Liver (tissue), 9 donors: ENCODE results near the gene NAALADL1. TPM values are rescaled to one million over a fixed set of nuclear protein-coding genes. Genes with fewer than 3 reads are reported as not detected.

Source experiments
- DNase-seq: peaks from one replicate; pipeline ENCODE4 v3.0.0-alpha.2; 2017; ENCODE audit warnings: low spot score
- H3K27ac ChIP-seq, 2 donors: one replicate each; pipeline ENCODE4 v1.7.0; 2013; ENCODE audit warnings: inconsistent platforms in 2 of 2, low read length in 2 of 2, control low read depth in 1 of 2, low read depth in 1 of 2, mild to moderate bottlenecking in 1 of 2
- H3K27me3 ChIP-seq, 4 donors: one replicate each; pipeline versions ENCODE4 v1.6.1 to v1.7.0; 2013; ENCODE audit warnings: low read length in 3 of 4, inconsistent platforms in 1 of 4, mild to moderate bottlenecking in 1 of 4, moderate library complexity in 1 of 4; ENCODE audit not compliant: control insufficient read depth in 4 of 4, insufficient read depth in 4 of 4
- H3K36me3 ChIP-seq, 4 donors: one replicate each; pipeline versions ENCODE4 v1.6.1 to v1.7.0; 2013; ENCODE audit warnings: low read length in 3 of 4, mild to moderate bottlenecking in 3 of 4, low read depth in 1 of 4, moderate library complexity in 1 of 4; ENCODE audit not compliant: control insufficient read depth in 4 of 4, insufficient read depth in 3 of 4
- H3K4me1 ChIP-seq, 4 donors: one replicate each; pipeline versions ENCODE4 v1.6.1 to v1.7.0; 2013; ENCODE audit warnings: low read length in 3 of 4, mild to moderate bottlenecking in 3 of 4, moderate library complexity in 1 of 4; ENCODE audit not compliant: control insufficient read depth in 4 of 4, insufficient read depth in 4 of 4
- H3K4me3 ChIP-seq, 3 donors: one replicate each; pipeline versions ENCODE4 v1.6.1 to v1.7.0; 2013; ENCODE audit warnings: low read length in 3 of 3, control low read depth in 1 of 3, low read depth in 1 of 3, mild to moderate bottlenecking in 1 of 3
- H3K9ac ChIP-seq, 2 donors: one replicate each; pipeline ENCODE4 v1.7.0; 2013; ENCODE audit warnings: low read length in 2 of 2, mild to moderate bottlenecking in 2 of 2, moderate library complexity in 2 of 2, control low read depth in 1 of 2, low read depth in 1 of 2
- H3K9me3 ChIP-seq, 4 donors: one replicate each; pipeline versions ENCODE4 v1.6.1 to v1.7.0; 2013; ENCODE audit warnings: low read length in 3 of 4; ENCODE audit not compliant: control insufficient read depth in 4 of 4
- FOXA2 ChIP-seq: IDR thresholded peaks from 2 replicates; pipeline ENCODE4 v1.6.1; 2016; ENCODE audit warnings: antibody characterized with exemption
- HNF4A ChIP-seq, 2 donors: conservative IDR thresholded peaks; 2 replicates each; pipeline ENCODE4 v1.6.1; 2016; ENCODE audit warnings: antibody characterized with exemption in 2 of 2, mild to moderate bottlenecking in 2 of 2
- HNF4G ChIP-seq: IDR thresholded peaks from 2 replicates; pipeline ENCODE4 v1.6.1; 2016; ENCODE audit warnings: antibody characterized with exemption
- RAD21 ChIP-seq, 2 donors: IDR thresholded peaks; 2 replicates each; pipeline ENCODE4 v1.6.1; 2016; ENCODE audit warnings: antibody characterized with exemption in 2 of 2, mild to moderate bottlenecking in 2 of 2
- RXRA ChIP-seq, 2 donors: IDR thresholded peaks; 2 replicates each; pipeline ENCODE4 v1.6.1; 2017 to 2018; ENCODE audit warnings: antibody characterized with exemption in 2 of 2, mild to moderate bottlenecking in 1 of 2
- SP1 ChIP-seq: IDR thresholded peaks from 2 replicates; pipeline ENCODE4 v1.6.1; 2018; ENCODE audit warnings: antibody characterized with exemption, mild to moderate bottlenecking
- YY1 ChIP-seq: IDR thresholded peaks from 2 replicates; pipeline ENCODE4 v1.6.1; 2016; ENCODE audit warnings: antibody characterized with exemption, mild to moderate bottlenecking
- WGBS: extraction: QIAGEN DNeasy Blood & Tissue Kit; methylation state at CpG from one replicate; pipeline ENCODE4 v1.1.7; 2013; 5-methylcytosine and 5-hydroxymethylcytosine counted together
- polyA plus RNA-seq, 2 donors: library from polyadenylated mRNA; stranded (reverse) in 1 of 2; unstranded in 1 of 2; fragments of 200-250 nt in 1 of 2; fragments of >200 nt in 1 of 2; fragmentation: Nextera tagmentation in 1 of 2; extraction: Ambion mirVana in 1 of 2; gene quantifications; one replicate each; pipeline versions ENCODE4 v1.2.1 to v1.2.3, GENCODE V29; 2013 to 2015
- total RNA-seq, 2 donors: library from RNA; depleted of rRNA; stranded (reverse); fragments of >200 nt; gene quantifications; one replicate each; pipeline ENCODE4 v1.2.3, GENCODE V29; 2014
- TF ChIP-seq, protein P1 (sequence below): fragments of 150-350 bp; IDR thresholded peaks from 2 replicates; pipeline ENCODE4 v1.5.1; 2017; ENCODE audit warnings: improper control_type of control experiment, low read depth, low read length; ENCODE audit not compliant: missing input control
- TF ChIP-seq, protein P2 (sequence below): IDR thresholded peaks from 2 replicates; pipeline ENCODE4 v1.6.1; 2016; ENCODE audit warnings: antibody characterized with exemption, mild to moderate bottlenecking
- TF ChIP-seq, protein P3 (sequence below): IDR thresholded peaks from 2 replicates; pipeline ENCODE4 v1.6.1; 2016; ENCODE audit warnings: antibody characterized with exemption
- donor health status: healthy.
- donor health status: healthy.
- donor health status: healthy.
- donor health status: healthy.
- donor health status: healthy.

NAALADL1 gene
- total and polyA plus RNA-seq, 4 donors = 1.2 to 2.1 (median 1.6) TPM

DNA sequence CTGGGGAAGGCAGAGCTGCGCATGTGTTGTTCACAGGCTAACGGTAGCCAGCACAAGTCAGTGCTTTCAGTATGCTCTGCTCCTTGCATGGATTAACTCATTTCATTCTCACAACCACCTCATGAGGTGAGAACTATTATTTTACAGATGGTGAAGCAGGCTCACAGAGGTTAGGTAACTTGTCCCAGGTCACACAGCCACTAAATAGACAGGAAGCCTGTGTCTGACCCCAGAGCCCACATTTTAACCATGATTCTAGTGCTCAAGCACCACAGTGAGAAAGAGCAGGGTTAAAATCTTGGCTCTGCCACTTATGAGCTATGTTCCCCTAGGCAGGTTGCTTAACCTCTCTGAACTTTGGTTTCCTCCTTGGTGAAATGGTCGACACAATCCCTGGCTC lies 37.4 kb downstream of the NAALADL1 start:
- no peak overlapping the region for H3K4me3 ChIP-seq
- WGBS = 72% methylated on average over 3 of the region's 3 CpGs
- H3K9me3 ChIP-seq = no peaks in the 10 kb centered on the region
- H3K36me3 ChIP-seq = peaks cover 2 to 7% (median 2%) of the 10 kb centered on the region in 4 donors
- DNase-seq = no peak
- no peak overlapping the region for H3K9ac ChIP-seq
- TF ChIP-seq YY1 (no peak), HNF4A (conservative IDR thresholded peaks at IDR 0.05) (no peak), FOXA2 (no peak), HNF4G (no peak)
- H3K27ac ChIP-seq = no peak overlapping the region
- no peaks in the 10 kb centered on the region for H3K27me3 ChIP-seq
- peaks cover 3 to 13% (median 8%) of the 10 kb centered on the region in 4 donors for H3K4me1 ChIP-seq

DNA sequence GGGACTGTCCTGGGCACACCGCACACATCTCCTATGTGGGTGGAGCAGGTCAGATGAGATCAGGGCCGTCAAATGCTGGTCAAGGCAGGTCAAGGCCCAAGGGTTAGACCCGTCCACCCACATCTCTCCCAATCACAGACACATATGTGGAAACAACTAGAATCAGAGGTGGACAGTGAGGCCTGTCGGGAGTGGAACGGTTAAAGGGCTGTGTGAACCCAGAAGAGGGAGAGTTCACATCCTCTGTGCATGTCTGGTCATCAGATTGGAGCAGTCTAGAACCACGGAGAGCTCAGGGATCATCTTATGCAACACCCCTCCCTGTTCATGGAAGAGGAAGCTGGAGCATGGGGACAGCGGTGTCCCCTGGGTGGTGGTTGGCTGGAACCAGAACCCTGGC lies 38.5 kb downstream of the NAALADL1 start:
- no peak for DNase-seq
- peaks cover 3 to 8% (median 6%) of the 10 kb centered on the region in 4 donors for H3K4me1 ChIP-seq
- no peaks in the 10 kb centered on the region for H3K9me3 ChIP-seq
- no peak overlapping the region for H3K4me3 ChIP-seq
- TF ChIP-seq RAD21 (IDR thresholded peaks at IDR 0.05) (no peak), RXRA (IDR thresholded peaks at IDR 0.05) (peak in 1 of 2 donors; percentile 37)
- H3K36me3 ChIP-seq = peaks cover 2 to 7% (median 2%) of the 10 kb centered on the region in 4 donors
- no peak overlapping the region for H3K9ac ChIP-seq
- H3K27me3 ChIP-seq = no peaks in the 10 kb centered on the region
- 68% methylated on average over 7 of the region's 7 CpGs for WGBS
- no peak overlapping the region for H3K27ac ChIP-seq

DNA sequence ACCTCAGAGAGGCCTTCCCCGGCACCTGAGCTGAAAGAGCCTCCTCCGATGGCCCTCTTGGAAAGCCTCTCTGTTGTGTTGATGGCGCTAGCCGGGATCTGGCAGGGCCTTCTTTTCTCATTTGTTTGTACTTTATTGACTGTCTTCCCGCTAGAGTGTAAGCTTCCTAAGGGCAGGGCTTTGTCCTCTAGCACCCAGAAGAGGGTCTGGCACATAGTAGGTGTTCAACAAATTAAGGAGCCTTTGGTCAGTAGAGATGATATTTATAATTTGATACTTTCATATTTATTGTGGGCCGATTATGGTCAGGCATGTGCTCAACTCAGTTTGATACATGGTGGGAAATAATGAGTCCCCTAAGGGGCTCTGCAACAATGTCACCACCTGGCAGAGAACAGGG lies 40.4 kb downstream of the NAALADL1 start:
- Histone ChIP-seq H3K27me3 (no peaks in the 10 kb centered on the region), H3K9ac (no peak overlapping the region), H3K4me1 (peaks cover 0 to 16% (median 10%) of the 10 kb centered on the region in 4 donors), H3K9me3 (no peaks in the 10 kb centered on the region), H3K36me3 (peaks cover 2 to 7% (median 2%) of the 10 kb centered on the region in 4 donors), H3K4me3 (no peak overlapping the region), H3K27ac (no peak overlapping the region)
- TF ChIP-seq, protein P1, sequence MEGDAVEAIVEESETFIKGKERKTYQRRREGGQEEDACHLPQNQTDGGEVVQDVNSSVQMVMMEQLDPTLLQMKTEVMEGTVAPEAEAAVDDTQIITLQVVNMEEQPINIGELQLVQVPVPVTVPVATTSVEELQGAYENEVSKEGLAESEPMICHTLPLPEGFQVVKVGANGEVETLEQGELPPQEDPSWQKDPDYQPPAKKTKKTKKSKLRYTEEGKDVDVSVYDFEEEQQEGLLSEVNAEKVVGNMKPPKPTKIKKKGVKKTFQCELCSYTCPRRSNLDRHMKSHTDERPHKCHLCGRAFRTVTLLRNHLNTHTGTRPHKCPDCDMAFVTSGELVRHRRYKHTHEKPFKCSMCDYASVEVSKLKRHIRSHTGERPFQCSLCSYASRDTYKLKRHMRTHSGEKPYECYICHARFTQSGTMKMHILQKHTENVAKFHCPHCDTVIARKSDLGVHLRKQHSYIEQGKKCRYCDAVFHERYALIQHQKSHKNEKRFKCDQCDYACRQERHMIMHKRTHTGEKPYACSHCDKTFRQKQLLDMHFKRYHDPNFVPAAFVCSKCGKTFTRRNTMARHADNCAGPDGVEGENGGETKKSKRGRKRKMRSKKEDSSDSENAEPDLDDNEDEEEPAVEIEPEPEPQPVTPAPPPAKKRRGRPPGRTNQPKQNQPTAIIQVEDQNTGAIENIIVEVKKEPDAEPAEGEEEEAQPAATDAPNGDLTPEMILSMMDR = no peak
- TF ChIP-seq, protein P2, sequence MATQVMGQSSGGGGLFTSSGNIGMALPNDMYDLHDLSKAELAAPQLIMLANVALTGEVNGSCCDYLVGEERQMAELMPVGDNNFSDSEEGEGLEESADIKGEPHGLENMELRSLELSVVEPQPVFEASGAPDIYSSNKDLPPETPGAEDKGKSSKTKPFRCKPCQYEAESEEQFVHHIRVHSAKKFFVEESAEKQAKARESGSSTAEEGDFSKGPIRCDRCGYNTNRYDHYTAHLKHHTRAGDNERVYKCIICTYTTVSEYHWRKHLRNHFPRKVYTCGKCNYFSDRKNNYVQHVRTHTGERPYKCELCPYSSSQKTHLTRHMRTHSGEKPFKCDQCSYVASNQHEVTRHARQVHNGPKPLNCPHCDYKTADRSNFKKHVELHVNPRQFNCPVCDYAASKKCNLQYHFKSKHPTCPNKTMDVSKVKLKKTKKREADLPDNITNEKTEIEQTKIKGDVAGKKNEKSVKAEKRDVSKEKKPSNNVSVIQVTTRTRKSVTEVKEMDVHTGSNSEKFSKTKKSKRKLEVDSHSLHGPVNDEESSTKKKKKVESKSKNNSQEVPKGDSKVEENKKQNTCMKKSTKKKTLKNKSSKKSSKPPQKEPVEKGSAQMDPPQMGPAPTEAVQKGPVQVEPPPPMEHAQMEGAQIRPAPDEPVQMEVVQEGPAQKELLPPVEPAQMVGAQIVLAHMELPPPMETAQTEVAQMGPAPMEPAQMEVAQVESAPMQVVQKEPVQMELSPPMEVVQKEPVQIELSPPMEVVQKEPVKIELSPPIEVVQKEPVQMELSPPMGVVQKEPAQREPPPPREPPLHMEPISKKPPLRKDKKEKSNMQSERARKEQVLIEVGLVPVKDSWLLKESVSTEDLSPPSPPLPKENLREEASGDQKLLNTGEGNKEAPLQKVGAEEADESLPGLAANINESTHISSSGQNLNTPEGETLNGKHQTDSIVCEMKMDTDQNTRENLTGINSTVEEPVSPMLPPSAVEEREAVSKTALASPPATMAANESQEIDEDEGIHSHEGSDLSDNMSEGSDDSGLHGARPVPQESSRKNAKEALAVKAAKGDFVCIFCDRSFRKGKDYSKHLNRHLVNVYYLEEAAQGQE = no peak
- TF ChIP-seq YY1 (no peak), HNF4G (no peak), SP1 (no peak), RXRA (IDR thresholded peaks at IDR 0.05) (no peak)
- TF ChIP-seq, protein P3, sequence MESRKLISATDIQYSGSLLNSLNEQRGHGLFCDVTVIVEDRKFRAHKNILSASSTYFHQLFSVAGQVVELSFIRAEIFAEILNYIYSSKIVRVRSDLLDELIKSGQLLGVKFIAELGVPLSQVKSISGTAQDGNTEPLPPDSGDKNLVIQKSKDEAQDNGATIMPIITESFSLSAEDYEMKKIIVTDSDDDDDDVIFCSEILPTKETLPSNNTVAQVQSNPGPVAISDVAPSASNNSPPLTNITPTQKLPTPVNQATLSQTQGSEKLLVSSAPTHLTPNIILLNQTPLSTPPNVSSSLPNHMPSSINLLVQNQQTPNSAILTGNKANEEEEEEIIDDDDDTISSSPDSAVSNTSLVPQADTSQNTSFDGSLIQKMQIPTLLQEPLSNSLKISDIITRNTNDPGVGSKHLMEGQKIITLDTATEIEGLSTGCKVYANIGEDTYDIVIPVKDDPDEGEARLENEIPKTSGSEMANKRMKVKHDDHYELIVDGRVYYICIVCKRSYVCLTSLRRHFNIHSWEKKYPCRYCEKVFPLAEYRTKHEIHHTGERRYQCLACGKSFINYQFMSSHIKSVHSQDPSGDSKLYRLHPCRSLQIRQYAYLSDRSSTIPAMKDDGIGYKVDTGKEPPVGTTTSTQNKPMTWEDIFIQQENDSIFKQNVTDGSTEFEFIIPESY = no peak
- no peak for DNase-seq
- WGBS = 97% methylated on average over 6 of the region's 6 CpGs
